D721Med (cell line): ENCODE data around the gene ZNF202.
"Not testable (repeated sequence)": the region's sequence is repeated elsewhere in the genome, so short reads cannot be mapped to it uniquely, and the experiment has no call there.

Source experiments
- DNase-seq: peaks from one replicate; pipeline ENCODE4 v3.0.0; 2011; ENCODE audit warnings: low spot score; ENCODE audit not compliant: insufficient read length
- FAIRE-seq: peaks from 2 replicates; lab custom pipeline; 2011; peaks lifted over from hg19 to GRCh38; lab: Jason Lieb, UNC
- TF ChIP-seq, protein P1 (sequence below): IDR thresholded peaks from 2 replicates; pipeline ENCODE4 v1.5.1; 2012; ENCODE audit warnings: mild to moderate bottlenecking, control low read depth; ENCODE audit not compliant: insufficient read depth; ENCODE audit errors: missing control alignments

ZNF202 gene

GRCh38 chr11:123755813-123756212 is 14.4 kb upstream of the ZNF202 start:
- FAIRE-seq (no peak), DNase-seq (no peak)
- TF ChIP-seq, protein P1, sequence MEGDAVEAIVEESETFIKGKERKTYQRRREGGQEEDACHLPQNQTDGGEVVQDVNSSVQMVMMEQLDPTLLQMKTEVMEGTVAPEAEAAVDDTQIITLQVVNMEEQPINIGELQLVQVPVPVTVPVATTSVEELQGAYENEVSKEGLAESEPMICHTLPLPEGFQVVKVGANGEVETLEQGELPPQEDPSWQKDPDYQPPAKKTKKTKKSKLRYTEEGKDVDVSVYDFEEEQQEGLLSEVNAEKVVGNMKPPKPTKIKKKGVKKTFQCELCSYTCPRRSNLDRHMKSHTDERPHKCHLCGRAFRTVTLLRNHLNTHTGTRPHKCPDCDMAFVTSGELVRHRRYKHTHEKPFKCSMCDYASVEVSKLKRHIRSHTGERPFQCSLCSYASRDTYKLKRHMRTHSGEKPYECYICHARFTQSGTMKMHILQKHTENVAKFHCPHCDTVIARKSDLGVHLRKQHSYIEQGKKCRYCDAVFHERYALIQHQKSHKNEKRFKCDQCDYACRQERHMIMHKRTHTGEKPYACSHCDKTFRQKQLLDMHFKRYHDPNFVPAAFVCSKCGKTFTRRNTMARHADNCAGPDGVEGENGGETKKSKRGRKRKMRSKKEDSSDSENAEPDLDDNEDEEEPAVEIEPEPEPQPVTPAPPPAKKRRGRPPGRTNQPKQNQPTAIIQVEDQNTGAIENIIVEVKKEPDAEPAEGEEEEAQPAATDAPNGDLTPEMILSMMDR: no peak

- DNase-seq: no peak
- TF ChIP-seq, protein P1: no peak
- FAIRE-seq: no peak
Observed at GRCh38 chr11:123755344-123755743, 13.9 kb upstream of the ZNF202 start.

- DNase-seq (no peak), FAIRE-seq (no peak)
- TF ChIP-seq, protein P1: no peak
Observed at GRCh38 chr11:123754101-123754568, 12.7 kb upstream of the ZNF202 start, which contains the start of gene OR6X1. Gene OR6X1, minus strand, starts transcription at chr11:123754518. Its CDS starts 0 bp downstream, at chr11:123754518.

DNA sequence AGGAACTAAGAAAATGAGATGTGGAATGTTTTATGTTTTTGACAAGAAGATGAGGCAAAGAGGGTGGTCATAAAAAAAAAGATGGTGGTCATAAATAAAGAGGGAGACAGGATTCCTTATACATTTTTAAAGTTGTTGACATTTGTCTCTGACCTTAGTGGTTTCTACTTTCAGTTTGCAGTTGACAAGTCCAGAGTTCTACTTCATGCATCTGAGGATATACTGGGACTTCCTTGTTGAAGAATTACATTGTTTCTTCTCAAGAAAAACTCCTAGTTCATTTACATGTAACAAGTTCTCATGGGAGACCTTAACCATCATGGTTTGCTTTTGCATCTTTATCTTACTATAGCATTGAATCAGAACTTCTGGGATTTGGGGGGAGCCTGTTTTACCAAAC is 11.7 kb upstream of the ZNF202 start:
- TF ChIP-seq, protein P1: no peak
- DNase-seq (no peak), FAIRE-seq (no peak)

DNA sequence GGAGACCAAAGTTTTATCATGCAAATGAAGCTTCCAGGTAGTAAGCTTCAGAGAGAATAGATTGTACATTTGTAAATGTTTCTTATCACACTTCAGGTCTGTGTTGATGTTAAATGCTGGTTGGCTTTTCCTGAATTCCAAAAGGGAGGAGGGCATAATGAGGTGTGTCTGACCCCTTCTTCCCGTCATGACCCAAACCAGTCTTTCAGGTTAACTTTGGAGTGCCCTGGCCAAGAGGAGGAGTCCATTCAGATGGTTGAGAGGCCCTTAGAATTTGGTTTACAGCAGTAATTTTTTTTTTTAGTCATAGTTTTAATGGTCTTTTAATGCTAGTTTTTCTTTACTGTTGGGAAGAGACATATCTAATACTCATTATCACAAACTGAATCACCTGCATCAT is 10.3 kb upstream of the ZNF202 start:
- no peak for FAIRE-seq
- TF ChIP-seq, protein P1: no peak
- DNase-seq: no peak

- not testable (repeated sequence) for FAIRE-seq, DNase-seq
Observed at GRCh38 chr11:123748349-123748748, 6.9 kb upstream of the ZNF202 start.

- TF ChIP-seq, protein P1: no peak
- FAIRE-seq: no peak
- DNase-seq: no peak
Observed at GRCh38 chr11:123745764-123746451, 4.4 kb upstream of the ZNF202 start.
